HG02759 (cell line): ENCODE measurements around the gene BTBD18.

Source experiments
- ATAC-seq: cut with Tn5 transposase; IDR thresholded peaks from one replicate; pipeline ENCODE4 v1.9.1; 2021; ENCODE audit warnings: mild to moderate bottlenecking, moderate library complexity; ENCODE audit not compliant: unreplicated experiment

Gene BTBD18

GRCh38 chr11:57751676-57752253 lies at the start of gene BTBD18:
Gene BTBD18, minus strand, starts transcription at chr11:57751819. Its CDS starts 631 bp downstream, at chr11:57751188.
- ATAC-seq, result no peak

GRCh38 chr11:57801183-57801485 lies 49.5 kb upstream of the BTBD18 start:
- ATAC-seq, result no peak

GRCh38 chr11:57800444-57801182 lies 49.0 kb upstream of the BTBD18 start:
- ATAC-seq, result peak; percentile 82

GRCh38 chr11:57798905-57799559 lies 47.4 kb upstream of the BTBD18 start:
- no peak for ATAC-seq

- no peak for ATAC-seq
Measured at GRCh38 chr11:57793351-57794115, 41.9 kb upstream of the BTBD18 start.

- ATAC-seq, result peak; percentile 35
Measured at GRCh38 chr11:57792870-57793269, 41.3 kb upstream of the BTBD18 start.

- peak; percentile 83 for ATAC-seq
Measured at GRCh38 chr11:57792060-57792541, 40.5 kb upstream of the BTBD18 start.

GRCh38 chr11:57791321-57792059 lies 39.9 kb upstream of the BTBD18 start:
- no peak for ATAC-seq

GRCh38 chr11:57788703-57789088 lies 37.1 kb upstream of the BTBD18 start:
- ATAC-seq, result no peak

- peak; percentile 32 for ATAC-seq
Measured at GRCh38 chr11:57787920-57788702, 36.5 kb upstream of the BTBD18 start.

- ATAC-seq, result no peak
Measured at GRCh38 chr11:57787006-57787604, 35.5 kb upstream of the BTBD18 start.

GRCh38 chr11:57786436-57786835 lies 34.8 kb upstream of the BTBD18 start:
- ATAC-seq, result no peak

- peak; percentile 57 for ATAC-seq
Measured at GRCh38 chr11:57785072-57785471, 33.5 kb upstream of the BTBD18 start.

- ATAC-seq, result no peak
Measured at GRCh38 chr11:57781529-57781943, 29.9 kb upstream of the BTBD18 start.

GRCh38 chr11:57779276-57779675 lies 27.7 kb upstream of the BTBD18 start:
- ATAC-seq, result no peak

GRCh38 chr11:57778318-57779037 lies 26.9 kb upstream of the BTBD18 start:
- ATAC-seq, result no peak

GRCh38 chr11:57777969-57778317 lies 26.3 kb upstream of the BTBD18 start:
- ATAC-seq, result no peak

- ATAC-seq, result no peak
Measured at GRCh38 chr11:57776577-57777210, 25.1 kb upstream of the BTBD18 start.
